ENCODE results near the gene DMRTC2. TPM values are rescaled to one million over a fixed set of nuclear protein-coding genes. Genes with fewer than 3 reads are reported as not detected.

The DMRTC2 gene
- polyA plus RNA-seq, 1 experiment, result not detected

DNA sequence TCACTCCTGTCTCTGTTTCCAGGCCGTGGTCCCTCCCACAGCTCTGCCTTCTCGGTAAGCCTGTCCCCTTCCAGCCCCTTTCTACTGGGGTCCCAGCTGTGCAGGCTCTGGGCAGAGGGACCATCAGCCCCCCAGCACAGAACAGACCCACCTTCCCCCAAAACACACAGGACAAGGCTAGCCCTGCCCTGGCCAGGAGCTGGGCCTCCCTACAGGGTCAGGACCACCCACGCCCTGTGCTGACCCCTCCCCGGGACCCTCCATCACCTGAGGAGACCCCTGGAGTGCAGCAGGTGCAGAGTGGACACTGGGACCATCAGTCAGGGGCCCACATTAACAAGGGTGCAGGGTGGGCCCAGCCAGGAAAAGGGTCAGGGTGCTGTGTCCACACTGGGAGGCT, 34.5 kb upstream of the DMRTC2 start:
- H3K27ac ChIP-seq (ENCODE audit: low read depth, low read length), result no peak overlapping the region
- H3K4me3 ChIP-seq (ENCODE audit: low read depth, low read length), result no peak overlapping the region
- TF ChIP-seq, protein P1, sequence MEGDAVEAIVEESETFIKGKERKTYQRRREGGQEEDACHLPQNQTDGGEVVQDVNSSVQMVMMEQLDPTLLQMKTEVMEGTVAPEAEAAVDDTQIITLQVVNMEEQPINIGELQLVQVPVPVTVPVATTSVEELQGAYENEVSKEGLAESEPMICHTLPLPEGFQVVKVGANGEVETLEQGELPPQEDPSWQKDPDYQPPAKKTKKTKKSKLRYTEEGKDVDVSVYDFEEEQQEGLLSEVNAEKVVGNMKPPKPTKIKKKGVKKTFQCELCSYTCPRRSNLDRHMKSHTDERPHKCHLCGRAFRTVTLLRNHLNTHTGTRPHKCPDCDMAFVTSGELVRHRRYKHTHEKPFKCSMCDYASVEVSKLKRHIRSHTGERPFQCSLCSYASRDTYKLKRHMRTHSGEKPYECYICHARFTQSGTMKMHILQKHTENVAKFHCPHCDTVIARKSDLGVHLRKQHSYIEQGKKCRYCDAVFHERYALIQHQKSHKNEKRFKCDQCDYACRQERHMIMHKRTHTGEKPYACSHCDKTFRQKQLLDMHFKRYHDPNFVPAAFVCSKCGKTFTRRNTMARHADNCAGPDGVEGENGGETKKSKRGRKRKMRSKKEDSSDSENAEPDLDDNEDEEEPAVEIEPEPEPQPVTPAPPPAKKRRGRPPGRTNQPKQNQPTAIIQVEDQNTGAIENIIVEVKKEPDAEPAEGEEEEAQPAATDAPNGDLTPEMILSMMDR (IDR thresholded peaks at IDR 0.05; ENCODE audit: low read depth, low read length), result no peak
- H3K9me3 ChIP-seq (ENCODE audit: control insufficient read depth, insufficient read depth, low read length), result no peaks in the 10 kb centered on the region
- ChIA-PET CTCF (no interaction called here), POLR2A (no interaction called here)
- H3K27me3 ChIP-seq (ENCODE audit: control insufficient read depth, insufficient read depth, low read length), result no peaks in the 10 kb centered on the region
- no peak for DNase-seq (ENCODE audit: low read depth, low spot score)

- Histone ChIP-seq H3K9me3 (ENCODE audit: control insufficient read depth, insufficient read depth, low read length) (no peaks in the 10 kb centered on the region), H3K27ac (ENCODE audit: low read depth, low read length) (no peak overlapping the region), H3K27me3 (ENCODE audit: control insufficient read depth, insufficient read depth, low read length) (no peaks in the 10 kb centered on the region), H3K4me3 (ENCODE audit: low read depth, low read length) (no peak overlapping the region)
- ChIA-PET CTCF (no interaction called here), POLR2A (no interaction called here)
- no peak for DNase-seq (ENCODE audit: low read depth, low spot score)
- TF ChIP-seq, protein P1 (IDR thresholded peaks at IDR 0.05; ENCODE audit: low read depth, low read length), result no peak
These were observed 33.8 kb upstream of the DMRTC2 start for GRCh38 chr19:41811036-41811435.

DNA sequence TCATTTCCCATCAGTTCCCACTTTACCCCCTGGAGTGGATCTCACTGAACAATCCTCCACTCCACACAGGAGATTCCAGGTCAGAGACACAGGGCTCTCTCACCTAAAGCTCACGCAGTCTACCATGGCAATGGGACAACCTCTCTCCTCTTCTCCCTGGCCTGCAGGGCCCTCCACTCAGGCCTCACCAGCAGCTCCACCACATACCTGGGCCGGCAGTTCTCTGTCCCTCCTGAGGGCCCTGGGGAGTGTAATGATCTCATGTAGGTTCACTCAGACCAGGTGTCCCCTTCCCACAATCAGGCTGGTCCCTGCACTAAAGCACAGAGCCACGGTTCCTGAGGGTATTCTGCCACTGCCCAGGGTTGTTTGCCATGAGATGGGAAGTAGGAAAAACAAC, 32.9 kb upstream of the DMRTC2 start:
- no peaks in the 10 kb centered on the region for H3K9me3 ChIP-seq (ENCODE audit: control insufficient read depth, insufficient read depth, low read length)
- no peak overlapping the region for H3K27ac ChIP-seq (ENCODE audit: low read depth, low read length)
- H3K4me3 ChIP-seq (ENCODE audit: low read depth, low read length), result no peak overlapping the region
- no peak for DNase-seq (ENCODE audit: low read depth, low spot score)
- TF ChIP-seq, protein P1 (IDR thresholded peaks at IDR 0.05; ENCODE audit: low read depth, low read length), result no peak
- ChIA-PET POLR2A (no interaction called here), CTCF (no interaction called here)
- H3K27me3 ChIP-seq (ENCODE audit: control insufficient read depth, insufficient read depth, low read length), result no peaks in the 10 kb centered on the region

- no peaks in the 10 kb centered on the region for H3K9me3 ChIP-seq (ENCODE audit: control insufficient read depth, insufficient read depth, low read length)
- CTCF ChIA-PET, result interaction anchor here (2.7 kb wide), 1 partner anchor 19 kb away, joined by 7 read pairs; no protein-coding TSS in a partner anchor
These were observed 30.9 kb upstream of the DMRTC2 start for GRCh38 chr19:41813911-41814310.

GRCh38 chr19:41815301-41815700, 29.5 kb upstream of the DMRTC2 start:
- Histone ChIP-seq H3K27me3 (ENCODE audit: control insufficient read depth, insufficient read depth, low read length) (no peaks in the 10 kb centered on the region), H3K9me3 (ENCODE audit: control insufficient read depth, insufficient read depth, low read length) (no peaks in the 10 kb centered on the region), H3K27ac (ENCODE audit: low read depth, low read length) (no peak overlapping the region), H3K4me3 (ENCODE audit: low read depth, low read length) (no peak overlapping the region)
- TF ChIP-seq, protein P1 (IDR thresholded peaks at IDR 0.05; ENCODE audit: low read depth, low read length), result no peak
- DNase-seq (ENCODE audit: low read depth, low spot score), result no peak
- POLR2A ChIA-PET, result no interaction called here
- CTCF ChIA-PET, result no interaction called here

More at GRCh38 chr19:41813911-41814310, 30.9 kb upstream of the DMRTC2 start:
- TF ChIP-seq, protein P1 (IDR thresholded peaks at IDR 0.05; ENCODE audit: low read depth, low read length), result no peak
- Histone ChIP-seq H3K27ac (ENCODE audit: low read depth, low read length) (no peak overlapping the region), H3K27me3 (ENCODE audit: control insufficient read depth, insufficient read depth, low read length) (no peaks in the 10 kb centered on the region), H3K4me3 (ENCODE audit: low read depth, low read length) (no peak overlapping the region)
- no peak for DNase-seq (ENCODE audit: low read depth, low spot score)
- POLR2A ChIA-PET, result no interaction called here
